HepG2 (cell line): Measurements from ENCODE around the gene C4orf36. TPM values are rescaled to one million over a fixed set of nuclear protein-coding genes. Genes with fewer than 3 reads are reported as not detected.

Experiments used
- FOXP4 ChIP-seq: sonication (generic); formaldehyde crosslinking; IDR thresholded peaks from 2 replicates; pipeline ENCODE4 v1.4.0; 2020; ENCODE audit warnings: missing genetic modification reagents
- ONECUT2 ChIP-seq: sonication (generic); formaldehyde crosslinking; IDR thresholded peaks from 2 replicates; pipeline ENCODE4 v1.4.0; 2020; ENCODE audit warnings: missing genetic modification reagents
- TGIF2 ChIP-seq: IDR thresholded peaks from 2 replicates; pipeline ENCODE4 v1.6.1; 2016; ENCODE audit warnings: control low read depth, missing compliant biosample characterization
- ZBTB33 ChIP-seq: sonication (generic); formaldehyde crosslinking; IDR thresholded peaks from 2 replicates; pipeline ENCODE4 v1.4.0; 2020; ENCODE audit warnings: missing genetic modification reagents
- ZNF883 ChIP-seq: sonication (generic); formaldehyde crosslinking; IDR thresholded peaks from 2 replicates; pipeline ENCODE4 v1.5.1; 2020; ENCODE audit warnings: mild to moderate bottlenecking, missing genetic modification reagents; ENCODE audit errors: not compliant biosample characterization
- ZSCAN29 ChIP-seq: sonication (generic); formaldehyde crosslinking; conservative IDR thresholded peaks from 2 replicates; pipeline ENCODE4 v1.4.0; 2020; ENCODE audit warnings: mild to moderate bottlenecking, missing genetic modification reagents
- polyA plus RNA-seq, 8 experiments: library from polyadenylated mRNA; depleted of rRNA in 3 of 8; stranded (reverse) in 7 of 8; unstranded in 1 of 8; fragments of >200 nt; fragmentation: Illumina TruSeq in 4 of 8; extraction: Trizol in 4 of 8; gene quantifications; 2 replicates each; pipeline versions ENCODE4 v1.2.1 to v1.2.3, GENCODE V29; 2011 to 2016; ENCODE audit warnings: low read depth in 4 of 8, missing spikeins in 1 of 8, mixed read lengths in 1 of 8; ENCODE audit not compliant: insufficient read depth in 1 of 8
- total RNA-seq, 5 experiments: library from RNA; depleted of rRNA; stranded (reverse); fragments of >200 nt; fragmentation: Illumina TruSeq; extraction: Trizol; gene quantifications; 2 replicates each; pipeline ENCODE4 v1.2.3, GENCODE V29; 2016; ENCODE audit warnings: low read depth in 1 of 5
- TF ChIP-seq, protein P1 (sequence below), 2 experiments: sonication (generic) in 1 of 2; formaldehyde crosslinking in 1 of 2; IDR thresholded peaks; 2 replicates each; pipeline versions ENCODE4 v1.4.0 to v1.6.1; 2018 to 2020; ENCODE audit warnings: missing genetic modification reagents in 2 of 2, borderline replicate concordance in 1 of 2, low read depth in 1 of 2, mild to moderate bottlenecking in 1 of 2, missing biosample characterization in 1 of 2
- TF ChIP-seq, protein P2 (sequence below): sonication (generic); formaldehyde crosslinking; IDR thresholded peaks from 2 replicates; pipeline ENCODE4 v1.4.0; 2020; ENCODE audit warnings: missing genetic modification reagents, borderline replicate concordance
- TF ChIP-seq, protein P3 (sequence below): sonication (generic); formaldehyde crosslinking; IDR thresholded peaks from 2 replicates; pipeline ENCODE4 v1.4.0; 2020; ENCODE audit warnings: missing genetic modification reagents, borderline replicate concordance

The C4orf36 gene
- total and polyA plus RNA-seq, 2 of the 13 experiments (the other 11 are each of a cell fraction or from before 2014, with no cell fraction given), result 0.63 TPM; not detected in 1

GRCh38 chr4:86891762-86892635, at the start of gene C4orf36 (continued):
- TF ChIP-seq, protein P1, sequence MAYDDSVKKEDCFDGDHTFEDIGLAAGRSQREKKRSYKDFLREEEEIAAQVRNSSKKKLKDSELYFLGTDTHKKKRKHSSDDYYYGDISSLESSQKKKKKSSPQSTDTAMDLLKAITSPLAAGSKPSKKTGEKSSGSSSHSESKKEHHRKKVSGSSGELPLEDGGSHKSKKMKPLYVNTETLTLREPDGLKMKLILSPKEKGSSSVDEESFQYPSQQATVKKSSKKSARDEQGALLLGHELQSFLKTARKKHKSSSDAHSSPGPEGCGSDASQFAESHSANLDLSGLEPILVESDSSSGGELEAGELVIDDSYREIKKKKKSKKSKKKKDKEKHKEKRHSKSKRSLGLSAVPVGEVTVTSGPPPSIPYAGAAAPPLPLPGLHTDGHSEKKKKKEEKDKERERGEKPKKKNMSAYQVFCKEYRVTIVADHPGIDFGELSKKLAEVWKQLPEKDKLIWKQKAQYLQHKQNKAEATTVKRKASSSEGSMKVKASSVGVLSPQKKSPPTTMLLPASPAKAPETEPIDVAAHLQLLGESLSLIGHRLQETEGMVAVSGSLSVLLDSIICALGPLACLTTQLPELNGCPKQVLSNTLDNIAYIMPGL (CRISPR knock-in tag; IDR thresholded peaks at IDR 0.05; ENCODE audit: borderline replicate concordance in 1 of 2, low read depth in 1 of 2), result peak in 1 of 2 experiments; percentile 33; a peak in 1 of 4 replicates
- TF ChIP-seq TGIF2 (CRISPR knock-in tag) (no peak), FOXP4 (no peak), ZNF883 (CRISPR knock-in tag) (peak; percentile 49), ZSCAN29 (no peak), ZBTB33 (CRISPR knock-in tag) (no peak), ONECUT2 (CRISPR knock-in tag) (no peak)
- TF ChIP-seq, protein P2, sequence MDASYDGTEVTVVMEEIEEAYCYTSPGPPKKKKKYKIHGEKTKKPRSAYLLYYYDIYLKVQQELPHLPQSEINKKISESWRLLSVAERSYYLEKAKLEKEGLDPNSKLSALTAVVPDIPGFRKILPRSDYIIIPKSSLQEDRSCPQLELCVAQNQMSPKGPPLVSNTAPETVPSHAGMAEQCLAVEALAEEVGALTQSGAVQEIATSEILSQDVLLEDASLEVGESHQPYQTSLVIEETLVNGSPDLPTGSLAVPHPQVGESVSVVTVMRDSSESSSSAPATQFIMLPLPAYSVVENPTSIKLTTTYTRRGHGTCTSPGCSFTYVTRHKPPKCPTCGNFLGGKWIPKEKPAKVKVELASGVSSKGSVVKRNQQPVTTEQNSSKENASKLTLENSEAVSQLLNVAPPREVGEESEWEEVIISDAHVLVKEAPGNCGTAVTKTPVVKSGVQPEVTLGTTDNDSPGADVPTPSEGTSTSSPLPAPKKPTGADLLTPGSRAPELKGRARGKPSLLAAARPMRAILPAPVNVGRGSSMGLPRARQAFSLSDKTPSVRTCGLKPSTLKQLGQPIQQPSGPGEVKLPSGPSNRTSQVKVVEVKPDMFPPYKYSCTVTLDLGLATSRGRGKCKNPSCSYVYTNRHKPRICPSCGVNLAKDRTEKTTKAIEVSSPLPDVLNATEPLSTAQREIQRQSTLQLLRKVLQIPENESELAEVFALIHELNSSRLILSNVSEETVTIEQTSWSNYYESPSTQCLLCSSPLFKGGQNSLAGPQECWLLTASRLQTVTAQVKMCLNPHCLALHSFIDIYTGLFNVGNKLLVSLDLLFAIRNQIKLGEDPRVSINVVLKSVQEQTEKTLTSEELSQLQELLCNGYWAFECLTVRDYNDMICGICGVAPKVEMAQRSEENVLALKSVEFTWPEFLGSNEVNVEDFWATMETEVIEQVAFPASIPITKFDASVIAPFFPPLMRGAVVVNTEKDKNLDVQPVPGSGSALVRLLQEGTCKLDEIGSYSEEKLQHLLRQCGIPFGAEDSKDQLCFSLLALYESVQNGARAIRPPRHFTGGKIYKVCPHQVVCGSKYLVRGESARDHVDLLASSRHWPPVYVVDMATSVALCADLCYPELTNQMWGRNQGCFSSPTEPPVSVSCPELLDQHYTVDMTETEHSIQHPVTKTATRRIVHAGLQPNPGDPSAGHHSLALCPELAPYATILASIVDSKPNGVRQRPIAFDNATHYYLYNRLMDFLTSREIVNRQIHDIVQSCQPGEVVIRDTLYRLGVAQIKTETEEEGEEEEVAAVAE (CRISPR knock-in tag), result no peak
- TF ChIP-seq, protein P3, sequence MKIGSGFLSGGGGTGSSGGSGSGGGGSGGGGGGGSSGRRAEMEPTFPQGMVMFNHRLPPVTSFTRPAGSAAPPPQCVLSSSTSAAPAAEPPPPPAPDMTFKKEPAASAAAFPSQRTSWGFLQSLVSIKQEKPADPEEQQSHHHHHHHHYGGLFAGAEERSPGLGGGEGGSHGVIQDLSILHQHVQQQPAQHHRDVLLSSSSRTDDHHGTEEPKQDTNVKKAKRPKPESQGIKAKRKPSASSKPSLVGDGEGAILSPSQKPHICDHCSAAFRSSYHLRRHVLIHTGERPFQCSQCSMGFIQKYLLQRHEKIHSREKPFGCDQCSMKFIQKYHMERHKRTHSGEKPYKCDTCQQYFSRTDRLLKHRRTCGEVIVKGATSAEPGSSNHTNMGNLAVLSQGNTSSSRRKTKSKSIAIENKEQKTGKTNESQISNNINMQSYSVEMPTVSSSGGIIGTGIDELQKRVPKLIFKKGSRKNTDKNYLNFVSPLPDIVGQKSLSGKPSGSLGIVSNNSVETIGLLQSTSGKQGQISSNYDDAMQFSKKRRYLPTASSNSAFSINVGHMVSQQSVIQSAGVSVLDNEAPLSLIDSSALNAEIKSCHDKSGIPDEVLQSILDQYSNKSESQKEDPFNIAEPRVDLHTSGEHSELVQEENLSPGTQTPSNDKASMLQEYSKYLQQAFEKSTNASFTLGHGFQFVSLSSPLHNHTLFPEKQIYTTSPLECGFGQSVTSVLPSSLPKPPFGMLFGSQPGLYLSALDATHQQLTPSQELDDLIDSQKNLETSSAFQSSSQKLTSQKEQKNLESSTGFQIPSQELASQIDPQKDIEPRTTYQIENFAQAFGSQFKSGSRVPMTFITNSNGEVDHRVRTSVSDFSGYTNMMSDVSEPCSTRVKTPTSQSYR (CRISPR knock-in tag), result no peak
